HG03196 (cell line): ENCODE data around the gene PRKCZ.

Experiments used
- ATAC-seq: cut with Tn5 transposase; IDR thresholded peaks from one replicate; pipeline ENCODE4 v1.9.1; 2021; ENCODE audit not compliant: unreplicated experiment

PRKCZ gene

DNA sequence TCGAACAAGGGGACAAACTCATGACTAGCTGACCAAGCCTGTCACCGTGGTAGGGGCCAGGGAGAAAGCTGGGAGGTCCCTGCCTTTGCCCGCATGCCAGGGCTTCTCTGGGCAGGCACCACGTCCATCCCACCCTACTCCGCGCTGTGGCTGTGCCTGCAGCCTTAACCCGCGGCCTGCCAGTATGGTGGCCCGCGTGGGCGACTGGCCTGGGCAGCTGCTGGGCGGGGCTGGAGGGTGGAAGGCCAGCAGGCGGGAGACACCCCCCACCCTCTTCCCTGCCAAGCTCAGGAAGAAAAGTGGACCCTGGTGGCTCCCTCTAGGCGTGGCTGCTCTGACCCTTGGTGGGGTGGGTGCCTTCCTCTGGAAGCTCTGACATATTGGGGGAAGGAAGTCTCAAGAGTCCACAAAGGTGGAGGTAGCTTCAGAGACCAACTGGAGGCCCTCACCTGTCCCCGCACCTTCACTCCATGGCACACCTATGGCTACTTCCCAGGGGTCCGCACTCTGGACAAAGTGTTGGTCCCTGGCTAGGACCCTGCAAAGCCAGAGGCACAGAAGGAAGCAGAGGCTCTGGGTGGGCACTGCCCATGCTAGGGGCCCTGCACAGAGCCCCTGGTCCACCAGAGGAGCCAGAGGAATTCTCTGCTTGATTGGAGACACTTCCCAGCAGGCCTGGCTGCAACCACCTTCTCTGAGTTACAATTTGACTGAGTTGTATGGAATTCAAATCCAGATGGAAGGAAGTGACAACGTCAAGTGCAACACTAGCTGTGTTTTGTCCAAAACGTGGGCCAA lies 174.6 kb downstream of the PRKCZ start:
- no peak for ATAC-seq

GRCh38 chr1:2226525-2227345 lies 176.5 kb downstream of the PRKCZ start:
- no peak for ATAC-seq

GRCh38 chr1:2227346-2228156 lies 177.3 kb downstream of the PRKCZ start:
- peak; percentile 86 for ATAC-seq

DNA sequence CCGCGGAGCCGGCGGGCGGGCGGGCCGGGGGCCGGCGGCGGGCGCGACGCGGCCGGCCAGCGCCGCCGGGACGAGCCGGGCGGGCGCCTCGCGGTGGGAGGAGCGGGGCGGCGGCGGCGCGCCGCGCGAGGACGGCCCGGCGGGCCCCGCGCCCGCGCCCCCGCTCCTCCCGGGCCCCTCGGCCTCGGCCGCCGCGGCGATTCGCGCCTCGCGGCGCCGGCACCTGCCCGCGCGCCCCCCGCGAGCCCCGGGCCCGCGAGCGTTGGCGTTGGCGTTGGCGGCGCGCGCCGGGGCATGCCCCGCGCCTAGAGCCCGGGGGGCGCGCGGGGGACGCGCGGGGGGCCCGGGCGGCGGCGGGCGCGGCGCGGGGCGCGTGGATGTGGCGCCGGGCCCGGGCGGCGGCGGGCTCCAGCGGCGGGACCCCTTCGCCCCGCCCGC lies 178.0 kb downstream of the PRKCZ start, which contains the start of gene SKI:
Gene SKI, plus strand, starts transcription at position 163 of the 438 bp plus-strand sequence. CDS start 448 bp downstream, outside the sequence.
- ATAC-seq: no peak

GRCh38 chr1:2228694-2229036 lies 178.5 kb downstream of the PRKCZ start:
- no peak for ATAC-seq

DNA sequence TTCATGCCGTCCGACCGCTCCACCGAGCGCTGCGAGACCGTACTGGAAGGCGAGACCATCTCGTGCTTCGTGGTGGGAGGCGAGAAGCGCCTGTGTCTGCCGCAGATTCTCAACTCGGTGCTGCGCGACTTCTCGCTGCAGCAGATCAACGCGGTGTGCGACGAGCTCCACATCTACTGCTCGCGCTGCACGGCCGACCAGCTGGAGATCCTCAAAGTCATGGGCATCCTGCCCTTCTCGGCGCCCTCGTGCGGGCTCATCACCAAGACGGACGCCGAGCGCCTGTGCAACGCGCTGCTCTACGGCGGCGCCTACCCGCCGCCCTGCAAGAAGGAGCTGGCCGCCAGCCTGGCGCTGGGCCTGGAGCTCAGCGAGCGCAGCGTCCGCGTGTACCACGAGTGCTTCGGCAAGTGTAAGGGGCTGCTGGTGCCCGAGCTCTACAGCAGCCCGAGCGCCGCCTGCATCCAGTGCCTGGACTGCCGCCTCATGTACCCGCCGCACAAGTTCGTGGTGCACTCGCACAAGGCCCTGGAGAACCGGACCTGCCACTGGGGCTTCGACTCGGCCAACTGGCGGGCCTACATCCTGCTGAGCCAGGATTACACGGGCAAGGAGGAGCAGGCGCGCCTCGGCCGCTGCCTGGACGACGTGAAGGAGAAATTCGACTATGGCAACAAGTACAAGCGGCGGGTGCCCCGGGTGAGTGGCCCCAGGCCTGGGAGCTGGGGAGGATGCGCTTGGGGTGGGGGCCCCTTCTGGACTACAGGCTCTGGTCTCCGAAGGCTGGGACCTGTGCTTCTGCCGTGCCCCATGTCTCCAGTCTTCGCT lies 179.0 kb downstream of the PRKCZ start:
- ATAC-seq: no peak

GRCh38 chr1:2229911-2230731 lies 179.9 kb downstream of the PRKCZ start:
- no peak for ATAC-seq

DNA sequence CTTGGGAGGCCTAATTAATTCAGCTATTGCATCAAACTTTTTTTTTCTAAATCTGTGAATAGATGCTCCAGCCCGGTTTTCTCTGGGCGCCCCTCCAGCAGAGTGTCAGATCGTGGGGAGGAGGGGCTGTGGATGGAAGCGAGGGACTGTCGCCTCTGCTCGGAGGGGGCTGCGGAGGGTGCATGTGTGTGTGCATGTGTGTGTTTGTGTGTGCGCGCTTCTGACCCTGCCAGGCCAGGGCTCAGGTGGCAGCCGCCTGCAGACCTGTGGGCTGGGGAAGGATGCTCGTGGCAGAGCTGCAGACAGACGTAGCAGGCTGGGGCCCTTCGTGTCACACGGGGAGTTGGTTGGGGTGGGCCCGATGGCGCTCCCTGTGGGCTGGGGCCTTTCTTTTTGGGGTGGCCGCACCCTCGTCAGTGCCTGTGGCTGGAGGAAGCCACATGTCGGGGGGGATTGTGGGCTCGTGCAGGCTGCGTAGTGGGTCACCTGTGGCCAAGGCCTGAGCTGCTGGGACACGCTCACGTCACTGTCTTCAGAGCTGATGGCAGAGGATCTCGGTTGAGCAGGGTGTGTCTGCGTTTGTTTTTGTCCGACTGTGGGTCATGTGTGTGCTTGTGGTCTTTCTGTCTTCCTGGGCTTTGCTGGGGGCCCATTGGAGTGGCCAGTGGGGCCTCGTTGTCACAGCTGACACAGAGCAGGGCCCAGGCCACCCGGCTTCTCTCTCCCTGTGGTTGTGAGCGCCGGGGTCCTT lies 180.7 kb downstream of the PRKCZ start:
- no peak for ATAC-seq

DNA sequence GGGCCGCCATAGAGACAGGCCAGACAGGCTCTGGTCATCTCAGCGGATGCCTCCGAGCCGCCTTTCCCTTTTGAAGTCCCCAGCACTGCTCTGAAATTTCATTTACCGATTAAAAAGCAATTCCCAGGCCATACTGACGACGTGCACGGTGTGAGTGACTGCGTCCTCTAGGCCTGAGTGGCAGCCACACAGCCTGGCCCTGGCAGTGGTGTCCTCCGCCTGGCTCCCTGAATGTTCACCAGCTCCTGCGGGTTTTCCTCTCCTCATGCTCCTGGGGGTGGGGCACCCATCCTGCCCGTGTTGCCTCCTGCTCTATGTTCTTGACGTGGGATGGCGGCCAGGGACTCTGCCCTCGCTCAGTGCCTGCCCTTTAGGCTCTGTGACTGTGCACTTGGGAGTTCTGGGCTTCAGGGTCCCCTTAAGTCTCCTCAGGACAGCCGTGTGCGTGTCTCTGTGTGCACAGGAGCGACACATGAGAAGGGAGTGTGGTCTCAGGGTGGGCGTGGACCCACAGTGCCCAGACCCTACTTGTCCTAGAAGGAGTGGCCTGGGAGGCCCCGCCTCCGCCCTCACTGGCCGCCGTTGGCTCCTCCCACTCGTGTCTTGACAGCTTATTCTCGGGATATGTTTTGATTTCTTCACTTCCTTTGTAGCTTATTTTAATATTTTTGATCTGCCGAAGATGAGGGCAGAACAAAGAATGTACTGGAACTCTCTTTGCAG lies 181.5 kb downstream of the PRKCZ start:
- no peak for ATAC-seq

DNA sequence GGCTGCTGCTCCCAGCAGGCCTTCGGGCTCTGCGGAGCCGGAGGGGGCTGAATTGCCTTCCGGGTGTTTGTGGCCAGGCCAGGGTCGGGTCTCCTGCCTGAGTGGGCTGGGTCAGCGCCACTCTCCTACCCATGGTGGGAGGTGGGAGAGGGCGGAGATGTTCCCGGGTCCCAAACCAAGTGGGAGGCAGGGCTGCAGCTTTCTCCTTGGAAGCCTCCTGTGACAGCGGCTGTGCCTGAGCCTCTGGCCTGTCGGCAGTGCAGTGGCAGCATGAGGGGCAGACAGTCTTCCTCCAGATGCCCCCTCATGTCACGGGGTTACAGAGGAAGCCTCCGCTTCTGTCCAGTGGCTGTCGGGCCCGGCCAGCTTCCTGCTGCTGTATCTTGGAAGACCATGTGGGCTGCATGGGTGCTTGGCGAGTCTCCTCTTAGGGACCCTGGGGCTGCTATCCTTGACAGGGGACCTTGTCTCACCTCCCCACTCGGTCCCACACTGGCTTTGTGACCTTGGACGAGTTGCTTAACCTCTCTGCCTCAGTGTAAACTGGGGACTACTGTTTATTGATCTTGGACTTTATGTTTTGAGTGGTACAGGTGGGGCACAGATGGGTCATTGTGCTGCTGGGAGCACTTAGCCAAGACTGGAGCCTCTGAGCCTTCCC lies 182.2 kb downstream of the PRKCZ start:
- ATAC-seq: no peak

DNA sequence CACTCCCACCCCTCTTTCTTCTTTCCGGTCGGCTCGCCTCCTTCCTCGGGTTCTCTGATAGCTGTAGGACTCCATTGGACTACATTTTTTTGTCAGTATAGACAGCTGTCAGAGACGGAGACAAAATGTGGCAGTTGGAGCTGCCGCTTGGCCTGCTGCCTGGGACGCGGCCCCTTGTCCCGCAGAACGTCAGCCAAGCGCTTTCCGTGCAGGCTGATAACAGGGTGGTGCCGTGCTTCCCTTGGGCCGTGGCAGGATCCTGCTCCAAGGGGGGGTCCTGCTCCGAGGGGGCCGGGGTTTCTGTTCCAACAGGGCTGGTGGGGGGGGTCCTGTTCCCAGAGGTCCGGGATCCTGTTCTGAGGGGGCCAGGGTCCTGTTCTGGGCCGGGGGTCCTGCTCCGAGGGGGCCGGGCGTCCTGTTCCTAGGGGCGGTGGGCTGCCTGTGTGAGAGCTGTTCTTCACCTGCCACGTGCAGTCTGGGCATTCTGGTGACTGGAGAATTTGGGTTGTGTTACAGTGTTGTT lies 182.8 kb downstream of the PRKCZ start:
- no peak for ATAC-seq

DNA sequence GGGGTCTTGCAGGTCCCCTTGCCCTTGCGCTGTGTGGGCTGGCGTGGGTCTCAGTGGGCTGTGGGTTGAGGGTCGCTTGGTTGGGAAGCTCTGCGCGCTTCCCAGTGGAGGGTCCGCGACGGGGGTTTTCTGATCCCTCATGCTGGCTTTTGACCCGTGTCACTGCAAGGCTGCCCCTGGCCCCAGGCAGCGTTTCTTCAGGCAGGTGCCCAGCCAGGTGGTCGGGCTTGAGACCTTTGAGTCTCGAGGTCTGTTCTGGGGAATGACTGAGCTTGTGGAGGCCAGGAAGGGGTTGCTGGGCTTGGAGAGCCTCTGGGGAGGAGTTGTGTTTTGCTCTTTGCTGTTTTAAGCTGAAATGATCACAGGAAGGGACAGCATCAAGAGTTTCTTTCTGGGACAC lies 183.3 kb downstream of the PRKCZ start:
- no peak for ATAC-seq

- no peak for ATAC-seq
These were observed 184.0 kb downstream of the PRKCZ start for GRCh38 chr1:2233997-2234761.

DNA sequence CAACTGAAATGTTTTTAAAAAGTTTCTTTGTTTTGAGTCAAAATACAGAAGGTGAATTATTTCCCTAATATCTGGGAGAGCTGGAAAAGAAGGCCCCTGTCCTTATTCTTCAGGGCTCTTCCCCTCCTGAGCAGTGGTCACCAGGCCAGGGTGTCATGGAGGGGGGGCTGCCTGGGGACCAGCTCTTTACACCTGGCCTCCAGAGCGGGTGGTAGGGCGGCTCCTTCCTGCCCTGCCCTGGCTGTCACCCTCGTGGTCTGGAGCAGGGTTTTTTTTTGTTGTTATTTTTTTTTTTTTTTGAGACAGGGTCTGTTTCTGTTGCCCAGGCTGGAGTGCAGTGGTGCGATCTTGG lies 184.5 kb downstream of the PRKCZ start:
- ATAC-seq: no peak
